ENCODE data around the gene C8A. TPM values are rescaled to one million over a fixed set of nuclear protein-coding genes. Genes with fewer than 3 reads are reported as not detected.
A peak's percentile ranks its signal among the peaks of the same experiment; 100 is the strongest.

C8A gene
- total and polyA plus RNA-seq, 2 of the 13 experiments (the other 11 are each of a cell fraction or from before 2014, with no cell fraction given), result 10.5 to 15.0 TPM

DNA sequence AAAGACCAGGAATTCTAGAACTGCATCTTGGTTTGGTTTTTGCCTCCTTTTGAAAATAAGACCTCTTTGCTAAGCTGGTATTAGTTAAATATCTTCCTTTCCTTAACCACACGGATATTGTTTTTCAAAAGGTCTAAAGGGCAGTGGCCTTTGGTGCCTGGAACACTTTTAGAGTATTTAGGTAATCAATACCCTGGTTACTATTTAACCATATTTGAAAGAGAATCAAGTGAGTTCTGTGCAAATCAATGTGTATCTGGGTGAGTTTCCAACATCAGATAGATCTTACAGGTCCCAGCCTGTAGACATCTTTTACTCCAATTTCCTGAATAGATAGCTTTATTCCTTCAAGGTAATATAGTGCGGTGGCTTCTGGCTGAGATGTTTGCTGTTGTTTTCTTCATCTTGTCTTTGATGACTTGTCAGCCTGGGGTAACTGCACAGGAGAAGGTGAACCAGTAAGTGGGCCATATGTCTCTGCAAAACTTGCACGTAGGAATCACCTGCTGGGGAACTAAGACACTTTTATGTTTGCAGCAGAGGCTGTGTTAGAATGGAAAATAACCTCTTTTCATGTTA is at the start of gene C8A (continued):
- TF ChIP-seq, protein P1, sequence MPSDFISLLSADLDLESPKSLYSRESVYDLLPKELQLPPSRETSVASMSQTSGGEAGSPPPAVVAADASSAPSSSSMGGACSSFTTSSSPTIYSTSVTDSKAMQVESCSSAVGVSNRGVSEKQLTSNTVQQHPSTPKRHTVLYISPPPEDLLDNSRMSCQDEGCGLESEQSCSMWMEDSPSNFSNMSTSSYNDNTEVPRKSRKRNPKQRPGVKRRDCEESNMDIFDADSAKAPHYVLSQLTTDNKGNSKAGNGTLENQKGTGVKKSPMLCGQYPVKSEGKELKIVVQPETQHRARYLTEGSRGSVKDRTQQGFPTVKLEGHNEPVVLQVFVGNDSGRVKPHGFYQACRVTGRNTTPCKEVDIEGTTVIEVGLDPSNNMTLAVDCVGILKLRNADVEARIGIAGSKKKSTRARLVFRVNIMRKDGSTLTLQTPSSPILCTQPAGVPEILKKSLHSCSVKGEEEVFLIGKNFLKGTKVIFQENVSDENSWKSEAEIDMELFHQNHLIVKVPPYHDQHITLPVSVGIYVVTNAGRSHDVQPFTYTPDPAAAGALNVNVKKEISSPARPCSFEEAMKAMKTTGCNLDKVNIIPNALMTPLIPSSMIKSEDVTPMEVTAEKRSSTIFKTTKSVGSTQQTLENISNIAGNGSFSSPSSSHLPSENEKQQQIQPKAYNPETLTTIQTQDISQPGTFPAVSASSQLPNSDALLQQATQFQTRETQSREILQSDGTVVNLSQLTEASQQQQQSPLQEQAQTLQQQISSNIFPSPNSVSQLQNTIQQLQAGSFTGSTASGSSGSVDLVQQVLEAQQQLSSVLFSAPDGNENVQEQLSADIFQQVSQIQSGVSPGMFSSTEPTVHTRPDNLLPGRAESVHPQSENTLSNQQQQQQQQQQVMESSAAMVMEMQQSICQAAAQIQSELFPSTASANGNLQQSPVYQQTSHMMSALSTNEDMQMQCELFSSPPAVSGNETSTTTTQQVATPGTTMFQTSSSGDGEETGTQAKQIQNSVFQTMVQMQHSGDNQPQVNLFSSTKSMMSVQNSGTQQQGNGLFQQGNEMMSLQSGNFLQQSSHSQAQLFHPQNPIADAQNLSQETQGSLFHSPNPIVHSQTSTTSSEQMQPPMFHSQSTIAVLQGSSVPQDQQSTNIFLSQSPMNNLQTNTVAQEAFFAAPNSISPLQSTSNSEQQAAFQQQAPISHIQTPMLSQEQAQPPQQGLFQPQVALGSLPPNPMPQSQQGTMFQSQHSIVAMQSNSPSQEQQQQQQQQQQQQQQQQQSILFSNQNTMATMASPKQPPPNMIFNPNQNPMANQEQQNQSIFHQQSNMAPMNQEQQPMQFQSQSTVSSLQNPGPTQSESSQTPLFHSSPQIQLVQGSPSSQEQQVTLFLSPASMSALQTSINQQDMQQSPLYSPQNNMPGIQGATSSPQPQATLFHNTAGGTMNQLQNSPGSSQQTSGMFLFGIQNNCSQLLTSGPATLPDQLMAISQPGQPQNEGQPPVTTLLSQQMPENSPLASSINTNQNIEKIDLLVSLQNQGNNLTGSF (CRISPR knock-in tag; IDR thresholded peaks at IDR 0.05), result no peak
- TF ChIP-seq ZFY (CRISPR knock-in tag; IDR thresholded peaks at IDR 0.05) (0 out of 2 replicates have a peak, but pooled peaks have one; percentile 19), PRMT3 (CRISPR knock-in tag; IDR thresholded peaks at IDR 0.05; ENCODE audit: borderline replicate concordance, low read depth) (no peak), CHD4 (IDR thresholded peaks at IDR 0.05; ENCODE audit: borderline replicate concordance, low read length) (peak; percentile 54; the same call in 1 of the 2 replicates), ZNF557 (CRISPR knock-in tag; IDR thresholded peaks at IDR 0.05) (no peak), RCOR2 (CRISPR knock-in tag; IDR thresholded peaks at IDR 0.05) (peak; percentile 79; the same call in 1 of the 2 replicates), ZNF274 (CRISPR knock-in tag; IDR thresholded peaks at IDR 0.05) (no peak), TBX3 (IDR thresholded peaks at IDR 0.05; ENCODE audit: borderline replicate concordance) (peak; percentile 56; the same call in 1 of the 2 replicates), RBAK (CRISPR knock-in tag; IDR thresholded peaks at IDR 0.05) (no peak)
- TF ChIP-seq, protein P2, sequence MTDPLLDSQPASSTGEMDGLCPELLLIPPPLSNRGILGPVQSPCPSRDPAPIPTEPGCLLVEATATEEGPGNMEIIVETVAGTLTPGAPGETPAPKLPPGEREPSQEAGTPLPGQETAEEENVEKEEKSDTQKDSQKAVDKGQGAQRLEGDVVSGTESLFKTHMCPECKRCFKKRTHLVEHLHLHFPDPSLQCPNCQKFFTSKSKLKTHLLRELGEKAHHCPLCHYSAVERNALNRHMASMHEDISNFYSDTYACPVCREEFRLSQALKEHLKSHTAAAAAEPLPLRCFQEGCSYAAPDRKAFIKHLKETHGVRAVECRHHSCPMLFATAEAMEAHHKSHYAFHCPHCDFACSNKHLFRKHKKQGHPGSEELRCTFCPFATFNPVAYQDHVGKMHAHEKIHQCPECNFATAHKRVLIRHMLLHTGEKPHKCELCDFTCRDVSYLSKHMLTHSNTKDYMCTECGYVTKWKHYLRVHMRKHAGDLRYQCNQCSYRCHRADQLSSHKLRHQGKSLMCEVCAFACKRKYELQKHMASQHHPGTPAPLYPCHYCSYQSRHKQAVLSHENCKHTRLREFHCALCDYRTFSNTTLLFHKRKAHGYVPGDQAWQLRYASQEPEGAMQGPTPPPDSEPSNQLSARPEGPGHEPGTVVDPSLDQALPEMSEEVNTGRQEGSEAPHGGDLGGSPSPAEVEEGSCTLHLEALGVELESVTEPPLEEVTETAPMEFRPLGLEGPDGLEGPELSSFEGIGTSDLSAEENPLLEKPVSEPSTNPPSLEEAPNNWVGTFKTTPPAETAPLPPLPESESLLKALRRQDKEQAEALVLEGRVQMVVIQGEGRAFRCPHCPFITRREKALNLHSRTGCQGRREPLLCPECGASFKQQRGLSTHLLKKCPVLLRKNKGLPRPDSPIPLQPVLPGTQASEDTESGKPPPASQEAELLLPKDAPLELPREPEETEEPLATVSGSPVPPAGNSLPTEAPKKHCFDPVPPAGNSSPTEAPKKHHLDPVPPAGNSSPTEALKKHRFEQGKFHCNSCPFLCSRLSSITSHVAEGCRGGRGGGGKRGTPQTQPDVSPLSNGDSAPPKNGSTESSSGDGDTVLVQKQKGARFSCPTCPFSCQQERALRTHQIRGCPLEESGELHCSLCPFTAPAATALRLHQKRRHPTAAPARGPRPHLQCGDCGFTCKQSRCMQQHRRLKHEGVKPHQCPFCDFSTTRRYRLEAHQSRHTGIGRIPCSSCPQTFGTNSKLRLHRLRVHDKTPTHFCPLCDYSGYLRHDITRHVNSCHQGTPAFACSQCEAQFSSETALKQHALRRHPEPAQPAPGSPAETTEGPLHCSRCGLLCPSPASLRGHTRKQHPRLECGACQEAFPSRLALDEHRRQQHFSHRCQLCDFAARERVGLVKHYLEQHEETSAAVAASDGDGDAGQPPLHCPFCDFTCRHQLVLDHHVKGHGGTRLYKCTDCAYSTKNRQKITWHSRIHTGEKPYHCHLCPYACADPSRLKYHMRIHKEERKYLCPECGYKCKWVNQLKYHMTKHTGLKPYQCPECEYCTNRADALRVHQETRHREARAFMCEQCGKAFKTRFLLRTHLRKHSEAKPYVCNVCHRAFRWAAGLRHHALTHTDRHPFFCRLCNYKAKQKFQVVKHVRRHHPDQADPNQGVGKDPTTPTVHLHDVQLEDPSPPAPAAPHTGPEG (CRISPR knock-in tag; IDR thresholded peaks at IDR 0.05), result no peak
- TF ChIP-seq, protein P3, sequence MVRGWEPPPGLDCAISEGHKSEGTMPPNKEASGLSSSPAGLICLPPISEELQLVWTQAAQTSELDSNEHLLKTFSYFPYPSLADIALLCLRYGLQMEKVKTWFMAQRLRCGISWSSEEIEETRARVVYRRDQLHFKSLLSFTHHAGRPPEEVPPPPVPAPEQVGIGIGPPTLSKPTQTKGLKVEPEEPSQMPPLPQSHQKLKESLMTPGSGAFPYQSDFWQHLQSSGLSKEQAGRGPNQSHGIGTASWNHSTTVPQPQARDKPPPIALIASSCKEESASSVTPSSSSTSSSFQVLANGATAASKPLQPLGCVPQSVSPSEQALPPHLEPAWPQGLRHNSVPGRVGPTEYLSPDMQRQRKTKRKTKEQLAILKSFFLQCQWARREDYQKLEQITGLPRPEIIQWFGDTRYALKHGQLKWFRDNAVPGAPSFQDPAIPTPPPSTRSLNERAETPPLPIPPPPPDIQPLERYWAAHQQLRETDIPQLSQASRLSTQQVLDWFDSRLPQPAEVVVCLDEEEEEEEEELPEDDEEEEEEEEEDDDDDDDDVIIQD (CRISPR knock-in tag; IDR thresholded peaks at IDR 0.05; ENCODE audit: low read depth), result peak; percentile 85; the same call in 1 of the 2 replicates
- TF ChIP-seq, protein P4, sequence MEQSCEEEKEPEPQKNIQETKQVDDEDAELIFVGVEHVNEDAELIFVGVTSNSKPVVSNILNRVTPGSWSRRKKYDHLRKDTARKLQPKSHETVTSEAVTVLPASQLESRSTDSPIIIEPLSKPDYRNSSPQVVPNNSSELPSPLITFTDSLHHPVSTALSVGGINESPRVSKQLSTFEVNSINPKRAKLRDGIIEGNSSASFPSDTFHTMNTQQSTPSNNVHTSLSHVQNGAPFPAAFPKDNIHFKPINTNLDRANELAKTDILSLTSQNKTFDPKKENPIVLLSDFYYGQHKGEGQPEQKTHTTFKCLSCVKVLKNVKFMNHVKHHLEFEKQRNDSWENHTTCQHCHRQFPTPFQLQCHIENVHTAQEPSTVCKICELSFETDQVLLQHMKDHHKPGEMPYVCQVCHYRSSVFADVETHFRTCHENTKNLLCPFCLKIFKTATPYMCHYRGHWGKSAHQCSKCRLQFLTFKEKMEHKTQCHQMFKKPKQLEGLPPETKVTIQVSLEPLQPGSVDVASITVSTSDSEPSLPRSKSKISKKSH (CRISPR knock-in tag; IDR thresholded peaks at IDR 0.05; ENCODE audit: borderline replicate concordance), result no peak

Measured in HepG2 (cell line).